ENCODE data around the gene BTNL2.

BTNL2 gene

GRCh38 chr6:32431142-32431541 is 24.2 kb upstream of the BTNL2 start:
- Histone ChIP-seq H3K9ac (ENCODE audit: low read depth, low read length) (no peak overlapping the region), H3K36me3 (ENCODE audit: insufficient read depth, low read length) (no peaks in the 10 kb centered on the region), H3K4me2 (ENCODE audit: insufficient read depth, low read length) (no peak overlapping the region), H3K9me3 (ENCODE audit: insufficient read depth, low read length, severe bottlenecking) (no peaks in the 10 kb centered on the region), H3K27me3 (ENCODE audit: insufficient read depth, low read length, poor library complexity) (peaks cover 22% of the 10 kb centered on the region), H3K79me2 (ENCODE audit: insufficient read depth, low read length) (no peaks in the 10 kb centered on the region), H4K20me1 (ENCODE audit: insufficient read depth, low read length) (no peaks in the 10 kb centered on the region), H3K4me3 (ENCODE audit: low read depth in 1 of 2, low read length in 2 of 2) (no peak overlapping the region), H3K27ac (ENCODE audit: low read length) (no peak overlapping the region), H3K4me1 (ENCODE audit: insufficient read depth, low read length) (no peaks in the 10 kb centered on the region), H2AFZ (ENCODE audit: low read depth, low read length) (no peak overlapping the region)
- TF ChIP-seq EZH2 (IDR thresholded peaks at IDR 0.05; ENCODE audit: borderline replicate concordance, low read depth, low read length, severe bottlenecking) (no peak), CTCF (IDR thresholded peaks at IDR 0.05; ENCODE audit: borderline replicate concordance, extremely low read depth, low read length, poor library complexity, severe bottlenecking) (no peak)
- no peak for ATAC-seq (ENCODE audit: insufficient read depth, low read depth)
- no peak for DNase-seq

GRCh38 chr6:32430179-32430578 is 23.2 kb upstream of the BTNL2 start:
- Histone ChIP-seq H3K27me3 (ENCODE audit: insufficient read depth, low read length, poor library complexity) (peaks cover 23% of the 10 kb centered on the region), H3K4me1 (ENCODE audit: insufficient read depth, low read length) (no peaks in the 10 kb centered on the region), H2AFZ (ENCODE audit: low read depth, low read length) (no peak overlapping the region), H3K79me2 (ENCODE audit: insufficient read depth, low read length) (no peaks in the 10 kb centered on the region), H4K20me1 (ENCODE audit: insufficient read depth, low read length) (no peaks in the 10 kb centered on the region), H3K4me2 (ENCODE audit: insufficient read depth, low read length) (no peak overlapping the region), H3K9me3 (ENCODE audit: insufficient read depth, low read length, severe bottlenecking) (no peaks in the 10 kb centered on the region), H3K9ac (ENCODE audit: low read depth, low read length) (no peak overlapping the region), H3K27ac (ENCODE audit: low read length) (no peak overlapping the region), H3K4me3 (ENCODE audit: low read depth in 1 of 2, low read length in 2 of 2) (no peak overlapping the region), H3K36me3 (ENCODE audit: insufficient read depth, low read length) (no peaks in the 10 kb centered on the region)
- DNase-seq (no peak), ATAC-seq (ENCODE audit: insufficient read depth, low read depth) (no peak)
- TF ChIP-seq CTCF (IDR thresholded peaks at IDR 0.05; ENCODE audit: borderline replicate concordance, extremely low read depth, low read length, poor library complexity, severe bottlenecking) (no peak), EZH2 (IDR thresholded peaks at IDR 0.05; ENCODE audit: borderline replicate concordance, low read depth, low read length, severe bottlenecking) (no peak)

GRCh38 chr6:32427934-32428474 is 21.0 kb upstream of the BTNL2 start:
- no peak overlapping the region for H2AFZ ChIP-seq (ENCODE audit: low read depth, low read length)
- H3K9me3 ChIP-seq (ENCODE audit: insufficient read depth, low read length, severe bottlenecking) = no peaks in the 10 kb centered on the region
- DNase-seq (no peak), ATAC-seq (ENCODE audit: insufficient read depth, low read depth) (no peak)
- peaks cover 34% of the 10 kb centered on the region for H3K27me3 ChIP-seq (ENCODE audit: insufficient read depth, low read length, poor library complexity)
- H3K9ac ChIP-seq (ENCODE audit: low read depth, low read length) = no peak overlapping the region
- no peak overlapping the region for H3K27ac ChIP-seq (ENCODE audit: low read length)
- H4K20me1 ChIP-seq (ENCODE audit: insufficient read depth, low read length) = no peaks in the 10 kb centered on the region
- no peak overlapping the region for H3K4me3 ChIP-seq (ENCODE audit: low read depth in 1 of 2, low read length in 2 of 2)
- TF ChIP-seq CTCF (IDR thresholded peaks at IDR 0.05; ENCODE audit: borderline replicate concordance, extremely low read depth, low read length, poor library complexity, severe bottlenecking) = no peak
- TF ChIP-seq EZH2 (IDR thresholded peaks at IDR 0.05; ENCODE audit: borderline replicate concordance, low read depth, low read length, severe bottlenecking) = no peak
- no peaks in the 10 kb centered on the region for H3K36me3 ChIP-seq (ENCODE audit: insufficient read depth, low read length)
- H3K4me1 ChIP-seq (ENCODE audit: insufficient read depth, low read length) = no peaks in the 10 kb centered on the region
- no peaks in the 10 kb centered on the region for H3K79me2 ChIP-seq (ENCODE audit: insufficient read depth, low read length)
- no peak overlapping the region for H3K4me2 ChIP-seq (ENCODE audit: insufficient read depth, low read length)

GRCh38 chr6:32427218-32427617 is 20.2 kb upstream of the BTNL2 start:
- DNase-seq = no peak
- H3K36me3 ChIP-seq (ENCODE audit: insufficient read depth, low read length) = no peaks in the 10 kb centered on the region
- no peaks in the 10 kb centered on the region for H4K20me1 ChIP-seq (ENCODE audit: insufficient read depth, low read length)
- H3K4me1 ChIP-seq (ENCODE audit: insufficient read depth, low read length) = no peaks in the 10 kb centered on the region
- no peak overlapping the region for H3K27ac ChIP-seq (ENCODE audit: low read length)
- TF ChIP-seq CTCF (IDR thresholded peaks at IDR 0.05; ENCODE audit: borderline replicate concordance, extremely low read depth, low read length, poor library complexity, severe bottlenecking) = no peak
- no peak overlapping the region for H3K4me2 ChIP-seq (ENCODE audit: insufficient read depth, low read length)
- ATAC-seq (ENCODE audit: insufficient read depth, low read depth) = no peak
- H3K9me3 ChIP-seq (ENCODE audit: insufficient read depth, low read length, severe bottlenecking) = no peaks in the 10 kb centered on the region
- no peak overlapping the region for H3K9ac ChIP-seq (ENCODE audit: low read depth, low read length)
- H3K79me2 ChIP-seq (ENCODE audit: insufficient read depth, low read length) = no peaks in the 10 kb centered on the region
- H3K4me3 ChIP-seq (ENCODE audit: low read depth in 1 of 2, low read length in 2 of 2) = no peak overlapping the region
- peaks cover 36% of the 10 kb centered on the region for H3K27me3 ChIP-seq (ENCODE audit: insufficient read depth, low read length, poor library complexity)
- H2AFZ ChIP-seq (ENCODE audit: low read depth, low read length) = no peak overlapping the region
